ENCODE results near the gene CHST1.

The CHST1 gene

GRCh38 chr11:45679806-45680205 lies 14.4 kb upstream of the CHST1 start:
- Mint-ChIP-seq H3K27me3 (no peaks in the 10 kb centered on the region), H3K36me3 (no peaks in the 10 kb centered on the region), H3K4me3 (no peak overlapping the region), H3K4me1 (no peaks in the 10 kb centered on the region), H3K27ac (no peak overlapping the region), H3K9me3 (no peaks in the 10 kb centered on the region)

DNA sequence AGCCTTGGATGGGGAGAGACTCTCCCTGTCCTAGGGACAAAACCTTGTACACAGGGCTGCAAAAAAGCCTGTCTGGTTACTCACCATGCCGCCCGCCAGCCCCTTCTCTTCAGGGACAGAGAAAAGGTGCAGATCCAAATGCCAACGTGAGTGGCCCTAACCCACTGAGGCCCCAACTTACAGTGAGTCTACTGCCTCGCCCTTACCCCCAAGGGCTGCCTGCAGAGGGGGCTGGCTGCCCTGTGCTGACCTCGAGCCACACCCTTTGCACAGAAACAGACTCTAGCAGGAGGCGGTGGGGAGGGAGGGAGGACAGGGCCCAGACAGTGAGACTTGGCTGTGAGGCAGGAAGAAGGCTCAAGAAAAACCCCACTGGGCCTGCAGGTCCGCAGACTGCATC lies 13.6 kb upstream of the CHST1 start:
- no peak overlapping the region for H3K4me3 Mint-ChIP-seq
- H3K27ac Mint-ChIP-seq: no peak overlapping the region
- no peaks in the 10 kb centered on the region for H3K4me1 Mint-ChIP-seq
- H3K36me3 Mint-ChIP-seq: no peaks in the 10 kb centered on the region
- H3K9me3 Mint-ChIP-seq: no peaks in the 10 kb centered on the region
- H3K27me3 Mint-ChIP-seq: no peaks in the 10 kb centered on the region

DNA sequence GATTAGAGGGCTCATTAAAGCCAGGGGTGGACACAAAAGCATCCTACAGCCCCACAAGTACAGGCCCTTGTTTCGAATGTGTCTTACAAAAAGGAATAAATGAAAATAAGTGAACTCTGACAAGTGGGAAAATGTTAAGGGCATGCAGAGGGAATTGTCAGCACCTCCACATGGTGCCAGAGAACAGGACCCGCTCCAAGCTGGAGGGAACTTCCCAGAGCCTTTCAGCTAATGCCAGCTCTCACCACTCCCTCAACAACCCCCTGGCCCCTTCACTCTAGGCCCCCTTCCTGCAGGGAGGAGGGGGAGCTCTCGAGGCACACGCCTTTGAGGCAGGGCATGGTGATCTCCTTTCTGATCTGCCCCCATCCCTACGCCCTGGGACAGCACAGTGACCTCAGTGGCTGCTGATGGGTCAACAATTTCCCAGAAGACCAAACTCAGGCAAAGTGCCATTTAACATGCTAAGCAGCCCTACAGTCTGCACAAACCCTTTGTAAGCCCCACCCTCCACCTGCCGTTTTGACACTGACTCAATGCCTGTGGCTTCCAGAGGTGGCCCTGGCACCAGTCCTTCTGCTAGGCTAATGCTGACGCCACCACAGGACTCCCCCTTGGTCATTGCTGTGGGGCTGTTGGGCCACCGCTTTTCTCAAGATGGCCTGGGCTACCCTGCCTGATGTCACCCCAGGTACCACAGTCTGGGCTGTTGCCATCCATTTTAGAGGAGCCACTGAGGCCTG lies 12.5 kb upstream of the CHST1 start:
- Mint-ChIP-seq H3K4me1 (no peaks in the 10 kb centered on the region), H3K27me3 (no peaks in the 10 kb centered on the region), H3K36me3 (no peaks in the 10 kb centered on the region), H3K9me3 (no peaks in the 10 kb centered on the region), H3K27ac (no peak overlapping the region), H3K4me3 (no peak overlapping the region)

DNA sequence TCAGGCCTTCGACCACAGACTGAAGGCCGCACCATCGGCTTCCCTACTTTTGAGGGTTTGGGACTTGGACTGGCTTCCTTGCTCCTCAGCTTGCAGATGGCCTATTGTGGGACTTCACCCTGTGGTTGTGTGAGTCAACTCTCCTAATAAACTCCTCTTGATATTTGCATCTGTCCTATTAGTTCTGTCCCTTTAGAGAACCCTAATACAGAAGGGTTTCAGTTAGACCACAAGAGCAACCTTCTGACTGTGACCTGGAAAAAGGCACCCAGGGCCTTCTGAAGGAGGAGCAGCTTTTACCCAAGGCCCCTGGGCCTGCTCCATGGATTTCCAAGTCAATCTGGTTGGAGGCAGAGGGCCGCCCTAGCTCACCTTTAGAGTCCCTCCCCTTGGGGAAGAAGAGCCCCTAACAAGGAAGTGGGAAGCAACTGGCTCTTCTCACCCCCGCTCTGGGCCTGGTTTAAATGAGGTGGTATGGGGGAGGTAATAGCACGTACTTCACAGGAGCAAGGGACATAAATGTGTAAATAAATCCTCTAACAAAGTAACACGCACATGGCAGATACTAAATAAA lies 11.2 kb upstream of the CHST1 start:
- Mint-ChIP-seq H3K27ac (no peak overlapping the region), H3K4me1 (no peaks in the 10 kb centered on the region), H3K9me3 (no peaks in the 10 kb centered on the region), H3K4me3 (no peak overlapping the region), H3K27me3 (no peaks in the 10 kb centered on the region), H3K36me3 (no peaks in the 10 kb centered on the region)

- no peaks in the 10 kb centered on the region for H3K4me1 Mint-ChIP-seq
- no peak overlapping the region for H3K27ac Mint-ChIP-seq
- H3K27me3 Mint-ChIP-seq: no peaks in the 10 kb centered on the region
- H3K4me3 Mint-ChIP-seq: no peak overlapping the region
- H3K9me3 Mint-ChIP-seq: no peaks in the 10 kb centered on the region
- H3K36me3 Mint-ChIP-seq: no peaks in the 10 kb centered on the region
Measured at GRCh38 chr11:45675646-45676045, 10.2 kb upstream of the CHST1 start.

DNA sequence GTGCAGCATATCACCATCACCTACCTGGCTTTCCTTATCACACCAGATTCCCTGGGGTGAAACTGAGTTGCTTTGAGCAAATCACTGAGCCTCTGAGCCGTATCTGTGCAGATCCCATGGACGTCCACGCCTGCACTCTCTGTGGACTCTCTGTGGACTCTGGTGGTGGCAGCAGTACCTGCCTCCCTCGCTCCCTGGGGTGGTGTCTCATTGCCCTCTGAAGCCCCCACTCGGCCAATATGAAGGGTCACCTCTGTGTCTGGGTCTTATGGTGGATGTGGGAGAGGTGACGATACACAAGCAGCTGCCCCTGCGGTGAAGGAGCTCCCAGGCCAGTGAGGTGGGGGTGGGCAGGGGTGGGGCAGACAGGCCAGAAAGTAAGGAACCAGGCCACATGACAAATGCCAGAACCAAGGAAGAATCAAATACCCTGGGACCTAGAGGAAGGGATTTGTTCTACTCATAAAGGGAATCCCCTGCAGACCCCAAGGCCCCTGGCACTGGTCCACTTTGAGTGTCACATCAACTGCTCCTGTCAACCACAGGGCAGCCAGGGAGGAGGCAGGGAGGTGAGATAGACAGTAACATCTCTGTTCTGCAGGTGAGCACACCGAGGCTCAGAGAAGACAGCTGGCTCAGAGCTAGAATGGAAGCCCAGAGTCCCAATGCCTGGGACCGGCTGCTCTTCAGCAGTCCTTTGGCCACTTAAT lies 9.2 kb upstream of the CHST1 start:
- Mint-ChIP-seq H3K27me3 (no peaks in the 10 kb centered on the region), H3K9me3 (no peaks in the 10 kb centered on the region), H3K4me3 (no peak overlapping the region), H3K4me1 (no peaks in the 10 kb centered on the region), H3K36me3 (no peaks in the 10 kb centered on the region), H3K27ac (no peak overlapping the region)

DNA sequence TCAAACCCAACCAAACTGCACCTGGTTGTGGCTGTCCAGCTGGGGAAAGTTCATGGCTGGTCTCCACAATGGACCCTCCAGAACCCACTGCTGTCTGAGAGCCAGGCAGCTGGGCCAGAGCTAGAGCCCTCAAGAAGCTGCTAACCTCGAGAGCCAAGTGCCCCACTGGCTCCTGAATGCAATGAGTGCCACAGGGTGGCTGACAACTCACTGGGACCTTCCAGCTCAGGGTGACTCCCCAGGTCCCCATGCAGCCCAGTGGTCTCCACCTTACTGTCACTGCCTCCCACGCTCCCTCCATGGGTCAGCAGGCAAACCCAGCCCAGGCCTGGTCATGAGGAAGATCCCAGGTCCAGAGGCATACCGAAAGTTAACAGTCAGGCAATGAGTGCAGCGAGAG lies 8.0 kb upstream of the CHST1 start:
- H3K27me3 Mint-ChIP-seq: no peaks in the 10 kb centered on the region
- no peak overlapping the region for H3K27ac Mint-ChIP-seq
- no peak overlapping the region for H3K4me3 Mint-ChIP-seq
- H3K36me3 Mint-ChIP-seq: no peaks in the 10 kb centered on the region
- H3K9me3 Mint-ChIP-seq: no peaks in the 10 kb centered on the region
- H3K4me1 Mint-ChIP-seq: no peaks in the 10 kb centered on the region

GRCh38 chr11:45672593-45672992 lies 7.2 kb upstream of the CHST1 start:
- no peaks in the 10 kb centered on the region for H3K36me3 Mint-ChIP-seq
- H3K4me3 Mint-ChIP-seq: no peak overlapping the region
- H3K27ac Mint-ChIP-seq: no peak overlapping the region
- no peaks in the 10 kb centered on the region for H3K4me1 Mint-ChIP-seq
- peaks cover 5% of the 10 kb centered on the region for H3K27me3 Mint-ChIP-seq
- H3K9me3 Mint-ChIP-seq: no peaks in the 10 kb centered on the region

DNA sequence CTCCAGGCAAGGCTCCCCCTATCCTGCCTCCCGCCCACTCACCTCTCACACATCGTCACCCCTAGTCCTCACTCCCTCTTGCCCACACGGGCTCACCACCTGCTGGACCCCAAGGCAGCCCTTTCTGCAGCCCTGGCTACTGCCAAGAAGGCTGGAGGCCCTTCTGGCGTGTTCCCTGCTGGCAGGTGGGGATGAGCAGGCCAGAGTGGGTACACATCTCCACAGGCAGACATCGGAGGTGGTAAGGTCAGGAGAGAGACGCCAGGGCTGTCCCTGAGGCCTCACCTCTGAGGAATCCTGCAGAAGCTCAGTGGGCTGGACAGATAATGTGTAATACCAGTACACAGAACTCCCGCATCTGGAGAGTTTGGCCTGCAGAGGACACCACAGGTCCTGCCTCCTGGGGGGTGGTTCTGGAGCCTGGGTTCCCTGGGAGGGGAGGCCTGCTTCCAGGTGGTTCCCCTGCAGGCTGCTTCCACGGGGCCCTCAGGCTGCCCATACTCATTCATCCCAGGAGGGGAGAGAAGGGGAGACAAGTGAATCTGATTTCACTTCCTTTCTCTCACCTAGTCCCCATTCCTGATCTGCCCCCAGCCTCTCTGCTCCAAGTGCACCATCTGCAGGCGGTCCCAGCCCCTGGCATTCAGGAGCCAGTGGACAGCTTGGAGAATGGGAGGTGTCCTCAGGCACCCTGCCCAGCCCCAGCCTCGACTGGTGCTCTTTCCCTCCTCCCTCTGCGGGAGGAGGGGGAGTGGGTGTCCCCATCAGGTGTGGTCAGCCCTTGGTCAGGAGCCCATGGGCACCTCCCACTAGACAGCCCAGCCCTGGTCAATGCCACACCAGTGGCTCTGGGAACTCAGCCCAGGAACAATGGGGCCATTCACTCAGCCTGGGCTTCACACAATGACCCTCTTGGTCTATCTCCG lies 6.1 kb upstream of the CHST1 start:
- no peaks in the 10 kb centered on the region for H3K9me3 Mint-ChIP-seq
- H3K27me3 Mint-ChIP-seq: peaks cover 14% of the 10 kb centered on the region
- no peaks in the 10 kb centered on the region for H3K4me1 Mint-ChIP-seq
- no peak overlapping the region for H3K4me3 Mint-ChIP-seq
- H3K36me3 Mint-ChIP-seq: no peaks in the 10 kb centered on the region
- H3K27ac Mint-ChIP-seq: no peak overlapping the region

DNA sequence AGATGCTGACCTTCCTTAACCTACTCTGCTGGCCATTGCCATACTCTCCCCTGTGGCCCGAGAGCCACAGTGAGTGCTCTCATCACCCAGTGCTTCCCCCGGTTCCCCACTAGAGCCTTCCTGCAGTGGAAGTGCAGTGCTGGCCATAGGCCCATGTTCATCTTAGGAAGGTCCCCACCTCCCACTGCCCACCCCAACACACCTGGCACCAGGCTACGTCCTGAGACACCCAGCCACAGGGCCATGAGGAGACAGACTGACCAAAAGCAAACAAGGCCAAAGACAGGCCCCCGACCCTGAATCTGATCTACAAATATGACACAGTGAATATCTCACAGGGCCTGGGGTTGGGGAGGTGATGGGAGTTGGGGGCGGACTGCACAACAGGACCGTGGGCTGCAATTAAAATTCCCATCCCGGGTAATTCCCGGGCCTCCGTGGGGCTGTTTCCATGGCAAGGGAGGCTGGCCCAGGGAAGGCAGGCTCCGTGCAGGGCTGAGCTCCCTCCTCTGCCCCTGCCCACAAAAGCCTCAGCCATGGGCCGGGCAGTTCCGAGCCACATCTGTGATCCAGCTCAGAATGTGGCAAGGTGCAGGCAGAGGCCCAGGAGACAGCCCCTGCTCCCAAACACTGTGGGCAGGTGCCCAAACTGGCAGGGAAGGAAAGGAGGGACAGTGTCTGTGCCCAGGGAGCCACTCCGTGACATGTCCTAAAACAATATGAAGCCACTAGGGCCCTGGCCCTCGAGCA lies 5.1 kb upstream of the CHST1 start:
- Mint-ChIP-seq H3K36me3 (no peaks in the 10 kb centered on the region), H3K4me1 (no peaks in the 10 kb centered on the region), H3K27me3 (peaks cover 16% of the 10 kb centered on the region), H3K4me3 (no peak overlapping the region), H3K27ac (no peak overlapping the region), H3K9me3 (no peaks in the 10 kb centered on the region)

DNA sequence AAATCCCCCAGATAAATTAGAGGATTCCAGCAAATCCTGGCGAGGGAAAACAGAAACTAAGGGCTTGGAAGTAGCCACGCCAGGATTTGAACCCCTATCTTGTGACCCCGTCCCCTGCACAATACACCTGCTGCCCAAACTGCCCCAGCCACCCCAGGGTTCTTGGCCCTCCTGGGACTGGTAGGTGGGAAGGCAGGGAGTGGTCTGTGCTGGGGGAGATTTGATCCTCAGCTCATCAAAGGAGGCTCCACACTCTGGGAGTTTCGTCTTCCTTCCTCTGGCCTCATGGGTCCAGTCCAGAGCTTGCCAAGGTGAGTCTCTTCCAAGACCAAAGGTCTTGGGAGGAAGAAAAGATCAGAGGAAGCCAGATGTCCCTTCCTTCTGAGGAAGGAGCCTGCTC lies 4.5 kb upstream of the CHST1 start:
- H3K27me3 Mint-ChIP-seq: peaks cover 16% of the 10 kb centered on the region
- H3K9me3 Mint-ChIP-seq: no peaks in the 10 kb centered on the region
- no peak overlapping the region for H3K27ac Mint-ChIP-seq
- no peaks in the 10 kb centered on the region for H3K36me3 Mint-ChIP-seq
- no peak overlapping the region for H3K4me3 Mint-ChIP-seq
- H3K4me1 Mint-ChIP-seq: no peaks in the 10 kb centered on the region

DNA sequence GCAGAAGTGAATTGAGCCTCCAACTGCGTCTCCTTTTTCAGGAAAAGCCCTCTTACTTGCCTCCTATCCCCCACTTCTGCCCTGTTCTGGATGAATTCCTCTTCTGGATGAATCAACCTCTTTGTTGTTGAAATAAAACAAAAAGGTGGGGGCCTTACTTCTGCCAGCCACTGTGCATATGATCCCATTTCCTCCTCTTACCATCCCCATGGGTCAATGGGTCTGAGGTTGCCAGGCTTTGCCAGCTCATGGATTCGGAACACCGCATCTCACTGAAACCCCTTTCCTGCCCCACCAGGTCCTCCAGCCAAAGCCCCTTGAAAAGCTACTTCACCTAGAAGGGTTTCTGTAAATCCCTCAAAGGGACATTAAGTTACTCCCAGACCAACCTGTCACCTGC lies 3.7 kb upstream of the CHST1 start:
- Mint-ChIP-seq H3K9me3 (no peaks in the 10 kb centered on the region), H3K36me3 (no peaks in the 10 kb centered on the region), H3K4me1 (no peaks in the 10 kb centered on the region), H3K27me3 (peaks cover 16% of the 10 kb centered on the region), H3K27ac (no peak overlapping the region), H3K4me3 (no peak overlapping the region)

DNA sequence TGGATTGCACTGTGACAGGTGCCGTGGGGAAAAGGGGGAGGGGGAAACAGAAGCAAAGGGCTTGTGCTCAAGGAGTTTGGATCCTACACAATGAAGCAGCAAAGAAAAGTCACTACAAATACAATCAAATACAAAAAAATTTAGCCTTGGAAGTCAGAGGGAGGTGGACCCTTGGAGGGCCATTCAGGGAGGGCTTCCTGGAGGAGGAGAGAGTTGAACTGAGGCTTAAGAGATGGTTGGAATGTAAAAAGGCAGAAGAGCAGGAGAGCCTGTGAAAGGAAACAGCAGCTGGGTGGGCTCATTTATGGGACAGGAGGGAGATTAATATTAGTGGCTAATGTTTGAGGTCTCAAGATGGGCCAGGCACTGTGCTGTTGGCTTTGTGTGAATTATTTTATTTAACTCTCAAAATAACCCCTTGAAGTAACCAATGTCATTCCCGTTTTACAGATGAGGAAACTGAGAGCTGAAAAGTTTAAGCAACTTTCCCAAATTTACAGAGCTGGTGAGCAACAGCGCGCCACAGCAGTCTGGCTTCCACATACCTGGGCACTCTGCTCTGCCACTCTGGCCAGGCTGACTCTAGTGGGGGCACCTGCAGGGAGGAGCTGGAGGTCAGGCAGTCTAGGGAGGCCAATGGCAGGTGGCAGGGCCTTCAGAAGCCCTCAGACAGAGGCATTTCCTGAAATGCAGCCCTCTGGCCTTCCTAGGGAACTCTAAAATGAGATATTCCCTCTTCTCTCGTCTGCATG lies 2.7 kb upstream of the CHST1 start:
- no peaks in the 10 kb centered on the region for H3K36me3 Mint-ChIP-seq
- peaks cover 19% of the 10 kb centered on the region for H3K27me3 Mint-ChIP-seq
- H3K9me3 Mint-ChIP-seq: no peaks in the 10 kb centered on the region
- H3K27ac Mint-ChIP-seq: no peak overlapping the region
- no peak overlapping the region for H3K4me3 Mint-ChIP-seq
- H3K4me1 Mint-ChIP-seq: peaks cover 3% of the 10 kb centered on the region
